Activated B cell treated with CpG ODN at 0.5 μM for 24 hours (primary cell): Measurements from ENCODE around the gene STPG2. TPM values are rescaled to one million over a fixed set of nuclear protein-coding genes. Genes with fewer than 3 reads are reported as not detected.

ENCODE experiments used
- ATAC-seq: fragments of 200-7000 bp; cut with Tn5 transposase; one replicate; pipeline ENCODE4 v1.10.0; 2021; ENCODE audit warnings: low read depth, mild to moderate bottlenecking, moderate library complexity
- CTCF ChIA-PET: fragments of 350-600 bp; sonication (Branson Sonifier 250); formaldehyde crosslinking; loops from one replicate; lab custom pipeline; 2021; ENCODE audit warnings: antibody characterized with exemption; lab: Charles Lee
- POLR2A ChIA-PET: fragments of 350-600 bp; sonication (Branson Sonifier 250); formaldehyde crosslinking; loops from one replicate; lab custom pipeline; 2021; ENCODE audit warnings: antibody characterized with exemption; lab: Charles Lee
- DNase-seq: peaks from one replicate; pipeline ENCODE4 v3.0.0; 2022
- H3K27ac Mint-ChIP-seq: one replicate; pipeline ENCODE4 v1.8.0; 2020; ENCODE audit warnings: mixed read lengths
- H3K27me3 Mint-ChIP-seq: one replicate; pipeline ENCODE4 v1.8.0; 2021; ENCODE audit warnings: mixed read lengths
- H3K36me3 Mint-ChIP-seq: one replicate; pipeline ENCODE4 v1.8.0; 2021; ENCODE audit warnings: low read depth, mixed read lengths
- H3K4me1 Mint-ChIP-seq: one replicate; pipeline ENCODE4 v1.8.0; 2021; ENCODE audit warnings: mixed read lengths
- H3K4me3 Mint-ChIP-seq: one replicate; pipeline ENCODE4 v1.8.0; 2020; ENCODE audit warnings: mild to moderate bottlenecking, mixed read lengths
- H3K9me3 Mint-ChIP-seq: one replicate; pipeline ENCODE4 v1.8.0; 2020; ENCODE audit warnings: mixed read lengths
- CTCF ChIP-seq: fragments of 200-600 bp; IDR thresholded peaks from one replicate; pipeline ENCODE4 v1.8.0; 2022; ENCODE audit warnings: antibody characterized with exemption, mild to moderate bottlenecking
- intact Hi-C: fragments of 100-400 bp; cut with micrococcal nuclease; formaldehyde crosslinking; loops from one replicate; pipeline ENCODE4 v1.15.1; 2024
- total RNA-seq: library from RNA; stranded (reverse); gene quantifications from 2 replicates; pipeline ENCODE4 v1.2.3, GENCODE V29; 2022

STPG2 gene
- total RNA-seq, 1 donor from 2014 or later = 0.69 TPM

GRCh38 chr4:97953171-97953941, 189.9 kb downstream of the STPG2 start:
- CTCF ChIA-PET = no interaction called here
- intact Hi-C loops = no loop called here
- H3K9me3 Mint-ChIP-seq = peaks cover 4% of the 10 kb centered on the region
- no peak for DNase-seq
- ATAC-seq = no peak
- H3K4me1 Mint-ChIP-seq = no peaks in the 10 kb centered on the region
- H3K4me3 Mint-ChIP-seq = no peak overlapping the region
- H3K36me3 Mint-ChIP-seq = no peaks in the 10 kb centered on the region
- H3K27ac Mint-ChIP-seq = no peak overlapping the region
- TF ChIP-seq CTCF = no peak
- POLR2A ChIA-PET = no interaction called here
- no peaks in the 10 kb centered on the region for H3K27me3 Mint-ChIP-seq

GRCh38 chr4:97952763-97953162, 190.5 kb downstream of the STPG2 start:
- H3K4me3 Mint-ChIP-seq = no peak overlapping the region
- CTCF ChIA-PET = no interaction called here
- no peaks in the 10 kb centered on the region for H3K4me1 Mint-ChIP-seq
- ATAC-seq (no peak), DNase-seq (no peak)
- no peak overlapping the region for H3K27ac Mint-ChIP-seq
- intact Hi-C loops = no loop called here
- H3K36me3 Mint-ChIP-seq = no peaks in the 10 kb centered on the region
- POLR2A ChIA-PET = no interaction called here
- TF ChIP-seq CTCF = no peak
- no peaks in the 10 kb centered on the region for H3K27me3 Mint-ChIP-seq
- peaks cover 4% of the 10 kb centered on the region for H3K9me3 Mint-ChIP-seq

- Mint-ChIP-seq H3K4me1 (no peaks in the 10 kb centered on the region), H3K36me3 (no peaks in the 10 kb centered on the region), H3K9me3 (peaks cover 4% of the 10 kb centered on the region), H3K27ac (no peak overlapping the region), H3K4me3 (no peak overlapping the region), H3K27me3 (no peaks in the 10 kb centered on the region)
- ChIA-PET CTCF (no interaction called here), POLR2A (no interaction called here)
- DNase-seq (no peak), ATAC-seq (no peak)
- TF ChIP-seq CTCF = no peak
- intact Hi-C loops = no loop called here
Measured at GRCh38 chr4:97950836-97951235, 192.4 kb downstream of the STPG2 start.

GRCh38 chr4:97942951-97943350, 200.3 kb downstream of the STPG2 start:
- intact Hi-C loops = no loop called here
- POLR2A ChIA-PET = no interaction called here
- CTCF ChIA-PET = no interaction called here
- H3K27me3 Mint-ChIP-seq = no peaks in the 10 kb centered on the region
- no peak for TF ChIP-seq CTCF
- H3K9me3 Mint-ChIP-seq = peaks cover 23% of the 10 kb centered on the region
- H3K27ac Mint-ChIP-seq = no peak overlapping the region
- H3K4me3 Mint-ChIP-seq = no peak overlapping the region
- H3K36me3 Mint-ChIP-seq = no peaks in the 10 kb centered on the region
- H3K4me1 Mint-ChIP-seq = no peaks in the 10 kb centered on the region
- ATAC-seq = no peak
- no peak for DNase-seq

- H3K4me1 Mint-ChIP-seq = no peaks in the 10 kb centered on the region
- ChIA-PET POLR2A (no interaction called here), CTCF (no interaction called here)
- intact Hi-C loops = no loop called here
- ATAC-seq (no peak), DNase-seq (no peak)
- no peak overlapping the region for H3K27ac Mint-ChIP-seq
- no peak for TF ChIP-seq CTCF
- H3K4me3 Mint-ChIP-seq = no peak overlapping the region
- H3K27me3 Mint-ChIP-seq = no peaks in the 10 kb centered on the region
- H3K36me3 Mint-ChIP-seq = no peaks in the 10 kb centered on the region
- H3K9me3 Mint-ChIP-seq = peaks cover 23% of the 10 kb centered on the region
Measured at GRCh38 chr4:97942137-97942536, 201.1 kb downstream of the STPG2 start.
